GM04503 (cell line): ENCODE data around the gene NDUFAF5.
"Not testable (repeated sequence)": the region's sequence is repeated elsewhere in the genome, so short reads cannot be mapped to it uniquely, and the experiment has no call there.

ENCODE experiments used
- DNase-seq: peaks from one replicate; pipeline ENCODE4 v3.0.0-alpha.2; 2012; ENCODE audit warnings: low read depth

NDUFAF5 gene

GRCh38 chr20:13784893-13785715 is at the start of gene NDUFAF5, which contains the start of gene ESF1:
TSS of gene NDUFAF5 (plus strand) at chr20:13785028. CDS start at chr20:13785069, 41 bp downstream.
TSS of gene ESF1 (minus strand) at chr20:13784919. CDS start at chr20:13783140, 1,779 bp downstream.
- peak; percentile 84 for DNase-seq

- DNase-seq: no peak
Observed at GRCh38 chr20:13735826-13736225, 49.0 kb upstream of the NDUFAF5 start.

- DNase-seq: peak; percentile 66
Observed at GRCh38 chr20:13736436-13737191, 48.2 kb upstream of the NDUFAF5 start.

GRCh38 chr20:13738187-13738586 is 46.6 kb upstream of the NDUFAF5 start:
- not testable (repeated sequence) for DNase-seq

GRCh38 chr20:13739731-13740649 is 44.8 kb upstream of the NDUFAF5 start:
- no peak for DNase-seq

- no peak for DNase-seq
Observed at GRCh38 chr20:13741879-13742278, 42.9 kb upstream of the NDUFAF5 start.

GRCh38 chr20:13744352-13744751 is 40.5 kb upstream of the NDUFAF5 start:
- DNase-seq: no peak

- DNase-seq: no peak
Observed at GRCh38 chr20:13745784-13746183, 39.0 kb upstream of the NDUFAF5 start.

- DNase-seq: no peak
Observed at GRCh38 chr20:13749811-13750210, 35.0 kb upstream of the NDUFAF5 start.

GRCh38 chr20:13753436-13754036 is 31.3 kb upstream of the NDUFAF5 start:
- no peak for DNase-seq

GRCh38 chr20:13755809-13756208 is 29.0 kb upstream of the NDUFAF5 start:
- no peak for DNase-seq

GRCh38 chr20:13756551-13756950 is 28.3 kb upstream of the NDUFAF5 start:
- no peak for DNase-seq

- no peak for DNase-seq
Observed at GRCh38 chr20:13758884-13759283, 25.9 kb upstream of the NDUFAF5 start.

- not testable (repeated sequence) for DNase-seq
Observed at GRCh38 chr20:13760451-13760946, 24.3 kb upstream of the NDUFAF5 start.

- DNase-seq: no peak
Observed at GRCh38 chr20:13765299-13765698, 19.5 kb upstream of the NDUFAF5 start.

- DNase-seq: no peak
Observed at GRCh38 chr20:13765868-13766416, 18.9 kb upstream of the NDUFAF5 start.

GRCh38 chr20:13770141-13770540 is 14.7 kb upstream of the NDUFAF5 start:
- DNase-seq: no peak

GRCh38 chr20:13771853-13772453 is 12.9 kb upstream of the NDUFAF5 start:
- DNase-seq: no peak

GRCh38 chr20:13772529-13772928 is 12.3 kb upstream of the NDUFAF5 start:
- DNase-seq: no peak

GRCh38 chr20:13775867-13776266 is 9.0 kb upstream of the NDUFAF5 start:
- DNase-seq: no peak

- DNase-seq: no peak
Observed at GRCh38 chr20:13777171-13777601, 7.6 kb upstream of the NDUFAF5 start.
